AG08396 (cell line): ENCODE results near the gene NAALADL1.
A peak's percentile ranks its signal among the peaks of the same experiment; 100 is the strongest.

Experiments used
- DNase-seq: peaks from one replicate; pipeline ENCODE4 v3.0.0; 2012; ENCODE audit warnings: low spot score, mixed read lengths

The NAALADL1 gene, protein sequence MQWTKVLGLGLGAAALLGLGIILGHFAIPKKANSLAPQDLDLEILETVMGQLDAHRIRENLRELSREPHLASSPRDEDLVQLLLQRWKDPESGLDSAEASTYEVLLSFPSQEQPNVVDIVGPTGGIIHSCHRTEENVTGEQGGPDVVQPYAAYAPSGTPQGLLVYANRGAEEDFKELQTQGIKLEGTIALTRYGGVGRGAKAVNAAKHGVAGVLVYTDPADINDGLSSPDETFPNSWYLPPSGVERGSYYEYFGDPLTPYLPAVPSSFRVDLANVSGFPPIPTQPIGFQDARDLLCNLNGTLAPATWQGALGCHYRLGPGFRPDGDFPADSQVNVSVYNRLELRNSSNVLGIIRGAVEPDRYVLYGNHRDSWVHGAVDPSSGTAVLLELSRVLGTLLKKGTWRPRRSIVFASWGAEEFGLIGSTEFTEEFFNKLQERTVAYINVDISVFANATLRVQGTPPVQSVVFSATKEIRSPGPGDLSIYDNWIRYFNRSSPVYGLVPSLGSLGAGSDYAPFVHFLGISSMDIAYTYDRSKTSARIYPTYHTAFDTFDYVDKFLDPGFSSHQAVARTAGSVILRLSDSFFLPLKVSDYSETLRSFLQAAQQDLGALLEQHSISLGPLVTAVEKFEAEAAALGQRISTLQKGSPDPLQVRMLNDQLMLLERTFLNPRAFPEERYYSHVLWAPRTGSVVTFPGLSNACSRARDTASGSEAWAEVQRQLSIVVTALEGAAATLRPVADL

DNA sequence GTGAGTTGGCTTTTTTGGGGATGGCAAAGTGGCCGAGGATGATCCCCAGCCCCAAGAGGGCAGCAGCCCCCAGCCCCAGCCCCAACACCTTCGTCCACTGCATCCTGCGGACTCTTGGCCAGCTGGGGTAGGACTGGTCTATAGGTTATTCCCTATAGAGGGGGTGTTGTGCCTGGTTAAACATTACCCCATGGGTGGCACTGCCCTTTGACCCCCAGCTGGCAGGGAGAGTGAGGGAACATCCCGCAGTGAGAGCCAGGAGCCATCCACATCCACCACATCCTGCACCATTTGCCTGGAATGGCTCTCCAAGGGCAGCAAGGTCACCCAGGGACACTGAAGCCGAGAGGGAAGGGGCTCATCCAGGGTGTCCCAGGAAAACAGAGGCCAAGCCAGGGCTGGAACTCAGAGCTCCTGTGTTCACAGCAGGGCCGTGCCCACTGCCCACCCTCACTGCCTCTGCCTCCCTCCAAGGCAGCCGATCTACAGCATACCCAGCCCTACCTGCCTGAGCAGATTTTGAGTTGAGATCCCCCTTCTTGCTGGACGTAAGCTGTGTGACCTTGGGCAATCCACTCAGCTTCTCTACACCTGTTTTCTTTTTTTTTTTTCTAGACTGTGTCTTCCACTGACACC lies at the start of gene NAALADL1:
Gene NAALADL1 (minus strand): TSS at position 135 of the 636 bp plus-strand sequence. CDS start 32 bp downstream, at position 103.
- no peak for DNase-seq

DNA sequence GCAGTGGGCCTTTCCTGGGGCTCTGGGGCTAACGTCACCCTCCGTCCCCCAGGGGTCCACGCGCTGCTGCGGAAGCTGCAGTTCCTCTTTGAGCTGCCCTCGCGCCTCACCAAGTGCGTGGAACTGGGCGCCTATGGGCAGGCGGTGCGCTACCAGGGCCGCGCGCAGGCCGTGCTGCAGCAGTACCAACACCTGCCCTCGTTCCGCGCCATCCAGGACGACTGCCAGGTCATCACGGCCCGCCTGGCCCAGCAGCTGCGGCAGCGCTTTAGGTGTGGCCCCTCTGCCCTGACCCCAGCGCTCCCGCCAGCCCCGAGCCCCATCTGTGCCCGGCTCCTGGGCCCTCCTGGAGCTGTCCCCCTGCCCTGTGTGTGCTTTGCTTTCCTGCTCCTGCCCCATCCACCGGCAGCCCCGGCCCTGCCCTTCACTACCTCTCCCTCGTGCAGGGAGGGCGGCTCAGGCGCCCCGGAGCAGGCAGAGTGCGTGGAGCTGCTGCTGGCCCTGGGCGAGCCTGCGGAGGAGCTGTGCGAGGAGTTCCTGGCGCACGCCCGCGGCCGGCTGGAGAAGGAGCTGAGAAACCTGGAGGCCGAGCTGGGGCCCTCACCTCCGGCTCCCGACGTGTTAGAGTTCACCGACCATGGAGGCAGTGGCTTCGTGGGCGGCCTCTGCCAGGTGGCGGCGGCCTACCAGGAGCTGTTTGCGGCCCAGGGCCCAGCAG lies 49.6 kb upstream of the NAALADL1 start:
- no peak for DNase-seq

DNA sequence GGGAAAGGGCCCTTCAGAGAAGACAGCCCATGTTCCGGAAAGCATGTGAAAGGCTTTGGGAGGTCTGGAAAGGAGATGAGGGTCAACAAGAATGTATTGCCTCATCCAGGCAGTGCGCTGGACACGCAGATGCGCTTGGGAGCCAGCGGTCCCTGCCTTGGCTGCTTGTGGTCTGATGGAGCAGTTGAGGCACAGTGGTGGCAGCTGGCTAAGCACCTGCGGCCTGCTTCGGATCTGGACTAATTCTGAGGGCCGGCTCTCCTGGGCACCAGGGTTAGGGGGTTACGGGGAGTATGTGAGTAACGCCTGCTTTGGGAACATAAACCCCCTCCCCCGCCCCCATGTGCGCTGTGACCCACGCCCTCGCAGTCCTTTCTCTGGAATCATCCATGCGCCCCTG lies 48.7 kb upstream of the NAALADL1 start:
- no peak for DNase-seq

DNA sequence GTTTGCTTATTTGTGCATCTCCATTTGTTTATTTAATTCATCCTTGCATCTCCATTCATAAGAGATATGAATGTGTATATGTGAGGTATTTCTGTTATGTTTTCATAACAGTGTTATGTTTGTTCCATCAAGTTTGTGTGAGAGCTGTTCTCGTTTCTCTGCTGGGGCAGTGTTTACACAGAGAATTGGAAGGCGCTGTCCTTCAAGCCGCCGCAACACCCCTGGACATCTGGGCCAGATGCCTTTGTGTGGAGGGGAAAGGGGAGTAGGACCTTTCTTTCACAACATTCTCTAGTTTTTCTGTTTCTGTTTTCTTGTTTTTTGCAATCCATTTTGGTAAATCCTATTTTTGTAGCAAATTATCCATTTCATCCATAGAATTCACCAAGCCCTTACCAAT lies 46.3 kb upstream of the NAALADL1 start:
- no peak for DNase-seq

DNA sequence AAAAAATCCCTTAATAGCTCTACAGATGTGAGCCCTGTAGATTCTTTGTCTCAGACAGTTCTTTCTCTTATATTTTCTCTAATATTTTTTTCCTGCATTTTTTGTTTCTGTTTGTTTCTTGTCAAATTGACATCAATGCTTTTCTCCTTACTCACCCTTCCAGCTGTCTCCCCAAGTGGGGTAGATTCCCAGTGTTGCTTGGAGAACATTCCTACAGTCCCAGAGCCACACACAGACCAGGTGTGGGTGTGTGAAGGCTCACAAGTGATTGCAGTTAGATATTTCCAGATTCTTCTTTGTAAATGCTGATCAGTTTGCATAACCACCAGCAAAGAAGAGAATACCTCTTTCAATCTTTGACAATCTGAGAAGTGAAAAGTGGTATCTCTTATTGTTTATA lies 45.1 kb upstream of the NAALADL1 start:
- no peak for DNase-seq

DNA sequence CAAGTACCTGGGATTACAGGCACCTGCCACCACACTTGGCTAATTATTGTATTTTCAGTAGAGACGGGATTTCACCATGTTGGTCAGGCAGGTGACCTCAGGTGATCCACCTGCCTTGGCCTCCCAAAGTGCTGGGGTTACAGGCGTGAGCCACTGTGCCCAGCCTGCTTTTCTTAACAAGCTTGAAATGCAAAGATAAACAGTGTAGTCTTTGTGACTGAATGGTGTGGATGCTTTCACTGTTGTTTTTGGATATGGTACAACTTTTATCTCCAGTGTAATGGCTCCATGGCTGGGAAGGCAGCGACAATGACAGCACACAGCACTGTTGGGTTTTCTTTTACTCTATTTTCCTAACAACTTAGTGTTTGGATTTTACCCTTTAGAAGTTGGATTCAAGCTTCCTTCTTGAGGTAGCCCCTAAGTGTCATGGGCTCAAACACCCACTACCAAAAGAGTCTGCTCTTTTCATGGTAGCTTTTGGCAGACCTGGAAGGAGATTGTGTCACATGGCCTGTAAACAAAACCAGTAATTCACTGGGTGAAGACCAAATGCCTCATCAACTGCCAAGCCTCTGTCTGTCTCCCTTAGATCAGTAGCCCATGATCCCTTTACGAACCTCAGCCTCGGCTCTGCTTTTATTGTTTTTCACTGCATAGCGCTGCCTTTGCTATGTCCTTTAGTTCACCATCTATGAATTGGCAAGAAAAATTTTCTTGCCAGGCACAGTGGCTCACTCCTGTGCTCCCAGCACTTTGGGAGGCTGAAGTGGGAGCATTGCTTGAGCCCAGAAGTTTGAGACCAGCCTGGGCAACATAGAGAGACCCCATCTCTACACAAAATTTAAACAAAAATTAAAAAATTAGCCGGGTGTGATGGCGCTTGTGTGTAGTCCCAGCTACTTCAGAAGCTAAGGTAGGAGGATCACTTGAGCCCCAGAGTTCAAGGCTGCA lies 44.1 kb upstream of the NAALADL1 start:
- no peak for DNase-seq

DNA sequence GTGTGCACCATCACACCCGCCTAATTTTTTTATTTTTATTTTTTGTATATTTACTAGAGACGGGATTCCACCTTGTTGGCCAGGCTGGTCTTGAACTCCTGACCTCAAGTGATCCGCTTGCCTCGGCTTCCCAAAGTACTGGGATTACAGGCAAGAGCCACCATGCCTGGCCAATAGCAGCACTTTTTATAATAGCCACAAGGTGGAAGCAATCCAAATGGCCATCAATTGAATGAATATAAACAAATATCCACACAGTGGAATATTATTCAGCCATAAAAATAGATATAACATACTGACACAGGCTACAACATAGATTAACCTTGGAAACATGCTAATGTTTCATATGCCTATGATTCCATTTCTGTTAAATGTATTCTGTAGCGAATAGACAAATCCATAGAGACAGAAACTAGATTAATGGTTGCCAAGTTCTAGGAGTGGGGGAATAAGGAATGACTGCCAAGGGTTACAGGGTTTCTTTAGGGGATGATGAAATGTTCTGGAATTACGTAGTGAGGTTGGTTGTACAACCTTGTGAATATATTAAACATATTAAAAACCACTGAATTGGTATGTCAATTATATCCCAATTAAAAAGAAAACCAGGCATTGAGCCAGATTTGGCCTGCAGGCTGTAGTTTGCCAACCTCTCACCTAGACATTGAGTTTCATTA lies 42.5 kb upstream of the NAALADL1 start:
- no peak for DNase-seq

DNA sequence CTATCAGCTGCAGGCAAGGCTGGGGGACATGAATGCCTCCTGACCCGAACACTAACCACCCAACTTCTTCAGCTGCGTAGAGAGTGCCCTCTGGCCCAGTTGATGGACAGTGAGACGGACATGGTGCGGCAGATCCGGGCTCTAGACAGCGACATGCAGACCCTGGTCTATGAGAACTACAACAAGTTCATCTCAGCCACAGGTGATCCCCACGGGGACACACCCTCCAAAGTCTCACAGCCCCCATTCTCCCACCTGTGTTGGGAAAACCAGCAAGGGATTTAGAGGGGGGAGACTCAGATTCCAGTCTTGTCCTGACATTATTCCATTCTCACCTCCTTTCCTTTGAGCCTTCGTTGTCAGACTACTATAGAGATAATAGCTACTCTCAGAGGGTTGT lies 38.6 kb upstream of the NAALADL1 start:
- DNase-seq, result no peak

DNA sequence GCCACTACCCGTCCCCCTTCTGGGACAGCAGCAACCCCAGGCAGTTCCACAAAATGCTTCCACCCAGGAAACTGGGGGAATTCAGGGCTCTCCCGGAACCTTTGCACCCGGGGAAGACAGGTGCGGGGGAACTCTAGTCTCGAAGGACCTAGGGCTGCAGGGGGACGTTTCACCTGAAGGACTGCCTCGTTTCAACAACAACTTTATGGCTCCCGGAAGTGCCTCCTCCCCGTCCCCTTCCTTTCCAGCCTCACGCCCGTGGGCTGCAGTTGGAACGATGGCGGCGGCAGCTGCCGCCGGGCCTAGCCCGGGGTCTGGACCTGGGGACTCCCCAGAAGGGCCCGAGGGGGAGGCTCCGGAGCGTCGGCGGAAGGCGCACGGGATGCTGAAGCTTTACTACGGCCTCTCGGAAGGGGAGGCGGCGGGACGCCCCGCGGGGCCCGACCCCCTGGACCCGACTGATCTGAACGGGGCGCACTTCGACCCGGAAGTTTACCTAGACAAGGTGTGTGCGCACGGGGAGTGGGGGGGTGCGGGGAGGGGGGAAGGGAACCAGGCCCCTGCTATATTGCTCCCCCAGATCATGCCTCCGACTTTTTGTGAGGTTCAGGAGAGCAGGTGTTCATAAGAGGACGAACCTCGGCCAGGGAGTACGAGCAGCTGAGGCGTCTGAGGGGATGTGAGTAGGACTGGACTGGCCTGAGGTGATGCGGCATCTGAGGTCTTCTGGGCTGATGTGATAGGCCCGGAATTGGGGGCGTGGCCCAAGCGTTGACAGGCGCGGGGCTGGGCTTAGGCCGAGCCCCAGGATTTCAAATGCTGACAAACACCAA lies 37.8 kb upstream of the NAALADL1 start, which contains the start of gene VPS51:
Gene VPS51 (plus strand): TSS at position 241 of the 833 bp plus-strand sequence. CDS start 37 bp downstream, at position 278.
- DNase-seq, result peak; percentile 96

DNA sequence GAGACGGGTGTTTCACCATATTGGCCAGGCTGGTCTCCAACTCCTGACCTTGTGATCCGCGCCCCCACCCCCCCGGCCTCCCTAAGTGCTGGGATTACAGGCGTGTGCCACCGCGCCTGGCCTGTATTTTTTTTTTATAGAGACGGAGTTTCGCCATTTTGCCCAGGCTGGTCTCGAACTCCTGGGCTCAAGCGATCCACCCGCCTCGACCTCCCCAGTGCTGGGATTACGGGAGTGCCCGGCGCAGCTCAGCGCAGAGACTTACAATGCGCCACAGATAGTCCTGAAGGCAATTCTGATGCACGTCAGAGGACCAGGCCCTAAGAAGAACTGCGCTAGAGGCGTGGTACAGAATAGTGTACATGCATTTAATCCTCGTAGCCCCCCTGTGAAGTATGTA lies 37.1 kb upstream of the NAALADL1 start:
- DNase-seq, result no peak

DNA sequence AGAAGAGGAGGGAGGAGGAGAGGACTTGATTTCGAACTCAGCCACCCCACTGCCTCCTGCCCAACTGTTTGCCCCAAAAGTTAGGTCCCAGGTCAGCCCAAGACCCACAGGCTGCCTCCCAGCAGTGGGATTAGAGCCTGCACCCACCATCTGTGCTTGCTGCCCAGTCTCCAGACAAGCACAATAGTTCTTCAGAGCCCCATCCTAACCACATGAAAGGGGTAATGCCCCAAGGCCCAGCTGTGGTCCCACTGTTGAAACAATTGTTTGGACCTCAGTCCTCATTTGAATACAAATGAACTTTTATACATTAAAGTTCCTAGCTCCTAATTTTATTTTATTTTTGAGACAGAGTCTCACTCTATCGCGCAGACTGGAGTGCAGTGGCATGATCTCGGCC lies 32.3 kb upstream of the NAALADL1 start:
- no peak for DNase-seq

DNA sequence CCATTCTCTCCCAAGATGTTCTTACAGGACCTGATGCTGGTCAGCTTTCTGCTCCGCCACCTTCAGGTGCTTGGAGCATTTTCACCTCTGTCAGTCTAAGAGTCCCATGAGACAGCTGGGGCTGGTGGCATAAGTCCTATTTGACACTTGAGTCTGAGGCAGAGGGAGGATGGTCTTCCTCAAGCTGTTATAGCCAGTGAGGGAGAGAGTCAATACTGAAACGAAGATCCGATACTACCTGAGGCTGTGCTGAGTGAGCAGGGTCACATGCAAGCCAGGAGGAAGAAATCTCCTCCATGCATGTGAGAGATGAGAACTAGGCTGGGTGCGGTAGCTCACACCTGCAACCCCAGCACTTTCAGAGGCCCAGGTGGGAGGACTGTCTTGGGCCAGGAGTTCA lies 31.3 kb upstream of the NAALADL1 start:
- DNase-seq, result no peak

DNA sequence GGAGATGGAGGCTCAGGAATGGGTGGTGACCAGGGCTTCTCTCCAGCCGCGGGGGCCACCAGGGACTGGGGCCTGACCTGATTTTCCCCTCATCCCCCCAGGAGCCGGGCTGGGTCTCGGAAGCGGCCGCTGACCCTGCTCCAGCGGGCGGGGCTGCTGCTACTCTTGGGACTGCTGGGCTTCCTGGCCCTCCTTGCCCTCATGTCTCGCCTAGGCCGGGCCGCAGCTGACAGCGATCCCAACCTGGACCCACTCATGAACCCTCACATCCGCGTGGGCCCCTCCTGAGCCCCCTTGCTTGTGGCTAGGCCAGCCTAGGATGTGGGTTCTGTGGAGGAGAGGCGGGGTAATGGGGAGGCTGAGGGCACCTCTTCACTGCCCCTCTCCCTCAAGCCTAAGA lies 29.5 kb upstream of the NAALADL1 start:
- no peak for DNase-seq

DNA sequence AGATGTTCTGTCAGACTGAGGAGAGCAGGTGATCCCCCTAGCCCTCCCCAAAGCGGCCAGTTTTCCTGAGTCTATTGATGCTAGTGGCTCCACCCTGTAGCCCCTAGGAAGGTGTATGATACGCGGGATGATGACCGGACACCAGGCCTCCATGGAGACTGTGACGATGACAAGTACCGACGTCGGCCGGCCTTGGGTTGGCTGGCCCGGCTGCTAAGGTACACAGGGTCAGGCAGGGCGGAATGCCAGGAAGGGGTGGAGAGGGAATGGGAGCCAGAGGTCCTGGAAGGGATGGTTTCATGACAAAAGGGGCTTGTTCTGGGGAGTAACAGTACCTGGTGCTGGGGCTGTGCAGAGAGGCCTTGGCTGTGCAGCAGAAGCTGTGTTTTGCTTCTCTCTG lies 28.9 kb upstream of the NAALADL1 start:
- no peak for DNase-seq

DNA sequence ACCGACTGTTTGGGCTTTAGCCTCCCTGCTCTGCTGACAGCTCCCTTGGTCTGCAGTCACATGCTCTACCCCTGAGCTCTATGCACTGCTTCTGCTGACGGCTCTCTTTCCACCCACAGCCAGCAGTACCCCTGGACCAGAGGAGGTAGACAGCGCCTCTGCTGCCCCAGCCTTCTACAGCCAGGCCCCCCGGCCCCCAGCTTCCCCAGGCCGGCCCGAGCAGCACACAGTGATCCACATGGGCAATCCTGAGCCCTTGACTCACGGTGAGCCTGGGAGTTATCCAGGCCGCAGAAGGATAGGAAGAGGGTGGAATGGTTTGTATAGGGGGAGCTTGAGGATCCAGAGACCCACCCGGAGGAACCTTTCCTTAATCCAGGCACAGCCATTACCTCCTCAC lies 28.5 kb upstream of the NAALADL1 start:
- no peak for DNase-seq

DNA sequence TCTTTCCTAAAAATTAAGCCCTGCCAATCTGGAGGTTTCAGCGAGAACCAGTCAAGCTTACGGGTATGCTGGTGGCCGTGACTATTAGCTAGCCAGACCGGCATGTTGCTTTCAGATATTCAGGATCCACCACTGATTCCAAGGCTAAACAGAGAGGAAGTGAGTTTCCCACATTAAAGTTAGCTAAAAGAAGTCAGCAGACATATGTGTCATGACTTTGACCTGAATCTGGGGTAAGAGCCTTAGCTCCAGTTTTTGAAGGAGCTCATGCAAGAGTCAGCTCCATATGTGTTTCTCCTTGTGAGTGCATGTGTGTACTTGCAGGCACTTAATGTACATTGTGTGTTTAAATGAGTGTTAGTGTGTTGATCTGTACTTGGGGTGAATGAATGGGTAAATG lies 27.1 kb upstream of the NAALADL1 start:
- DNase-seq, result no peak

DNA sequence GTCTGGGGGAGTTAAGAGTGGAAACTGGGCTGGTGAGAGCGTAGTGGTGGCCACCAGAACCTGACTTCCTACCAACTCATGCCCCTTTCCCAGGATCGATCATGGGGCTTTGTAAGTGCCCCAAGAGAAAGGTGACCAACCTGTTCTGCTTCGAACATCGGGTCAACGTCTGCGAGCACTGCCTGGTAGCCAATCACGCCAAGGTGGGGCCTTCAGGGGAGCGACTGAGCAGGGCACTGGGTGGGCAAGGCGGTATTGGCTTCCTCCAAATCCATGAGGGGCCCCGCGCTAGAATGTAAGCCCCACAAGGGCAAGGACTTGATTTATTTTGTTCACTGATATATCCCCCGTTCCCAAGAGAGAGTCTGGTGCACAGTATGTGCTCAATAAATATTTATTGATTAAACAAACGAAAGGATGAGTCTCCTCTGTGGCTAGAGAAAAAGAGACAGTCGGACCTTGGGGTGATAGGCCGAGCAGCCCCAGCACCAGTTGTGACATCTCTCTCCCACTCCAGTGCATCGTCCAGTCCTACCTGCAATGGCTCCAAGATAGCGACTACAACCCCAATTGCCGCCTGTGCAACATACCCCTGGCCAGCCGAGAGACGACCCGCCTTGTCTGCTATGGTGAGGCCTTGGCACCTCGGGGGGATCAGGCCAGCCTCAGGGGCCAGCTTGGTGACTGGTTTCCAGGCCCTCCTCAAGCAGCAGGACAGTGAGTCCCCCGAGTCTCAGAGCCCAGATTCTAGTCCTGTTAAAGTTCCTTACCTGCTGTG lies 26.4 kb upstream of the NAALADL1 start:
- DNase-seq, result no peak

DNA sequence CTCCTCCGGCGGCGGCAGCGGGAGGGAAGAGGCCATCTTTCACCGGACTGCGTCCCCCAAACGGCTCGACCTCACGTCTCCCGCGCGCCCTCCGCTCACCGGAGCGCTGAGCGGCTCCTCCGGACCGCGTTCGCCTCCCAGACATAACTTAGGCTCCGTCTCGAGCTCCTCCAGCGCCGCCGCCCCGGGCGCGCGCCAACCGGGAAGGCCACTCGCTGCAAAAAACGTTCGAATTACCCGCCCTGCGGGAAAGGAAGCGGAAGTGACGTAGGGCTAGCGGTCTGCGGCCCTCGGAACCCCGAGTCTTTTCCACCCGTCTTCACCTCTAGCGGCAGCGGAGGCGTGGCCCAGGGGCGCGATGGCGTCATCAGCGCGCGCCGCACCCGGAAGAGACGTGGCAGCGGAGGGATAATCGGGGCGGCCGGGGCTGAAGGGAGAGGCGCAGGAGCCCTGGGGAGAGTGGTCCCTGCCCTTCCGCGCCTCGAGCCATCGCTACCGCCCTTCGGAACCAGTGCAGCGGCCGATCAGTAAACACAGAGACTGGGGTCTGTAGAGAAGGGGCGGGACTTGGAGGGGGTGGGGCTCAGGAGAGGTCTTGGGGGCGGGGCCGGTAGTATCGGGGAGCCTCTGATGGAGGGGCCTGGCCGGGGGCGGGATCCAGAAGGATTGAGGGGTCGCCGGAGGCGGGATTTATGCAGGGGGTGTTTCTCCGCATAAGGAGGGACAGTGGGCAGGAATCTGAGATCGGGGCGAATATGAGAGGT lies 25.7 kb upstream of the NAALADL1 start, which contains the start of the genes CDCA5 and ZFPL1:
Gene CDCA5 (minus strand): TSS at position 207 of the 764 bp plus-strand sequence. CDS start 62 bp downstream, at position 145.
Gene ZFPL1 (plus strand): TSS at position 389 of the 764 bp plus-strand sequence. CDS start 477 bp downstream, outside the sequence.
- peak; percentile 99 for DNase-seq
